SKM-1 (cell line): ENCODE measurements around the gene NETO1.
A peak's percentile ranks its signal among the peaks of the same experiment; 100 is the strongest.

Source experiments
- DNase-seq: peaks from one replicate; lab custom pipeline; 2025; ENCODE audit not compliant: unreplicated experiment; lab: John Stamatoyannopoulos, UW

NETO1 gene

DNA sequence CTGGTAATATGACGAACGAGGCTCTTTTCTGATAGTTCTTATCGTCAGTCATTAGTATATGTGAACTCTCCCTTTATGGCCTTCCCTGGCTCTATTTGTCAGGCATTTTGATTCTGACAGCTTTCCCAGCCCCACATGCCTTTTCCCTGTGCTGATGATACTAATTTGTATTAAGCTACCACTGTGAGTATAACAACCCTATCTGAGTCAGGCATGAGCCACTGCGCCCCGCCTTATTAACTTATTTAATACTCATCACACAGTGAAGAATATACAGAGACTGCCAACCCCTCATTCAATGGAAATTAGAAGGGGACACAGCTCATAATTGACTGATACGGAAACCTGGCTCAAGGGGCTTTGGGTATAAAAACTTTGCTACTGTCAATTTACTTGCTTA is 140.0 kb downstream of the NETO1 start:
- DNase-seq, result no peak

DNA sequence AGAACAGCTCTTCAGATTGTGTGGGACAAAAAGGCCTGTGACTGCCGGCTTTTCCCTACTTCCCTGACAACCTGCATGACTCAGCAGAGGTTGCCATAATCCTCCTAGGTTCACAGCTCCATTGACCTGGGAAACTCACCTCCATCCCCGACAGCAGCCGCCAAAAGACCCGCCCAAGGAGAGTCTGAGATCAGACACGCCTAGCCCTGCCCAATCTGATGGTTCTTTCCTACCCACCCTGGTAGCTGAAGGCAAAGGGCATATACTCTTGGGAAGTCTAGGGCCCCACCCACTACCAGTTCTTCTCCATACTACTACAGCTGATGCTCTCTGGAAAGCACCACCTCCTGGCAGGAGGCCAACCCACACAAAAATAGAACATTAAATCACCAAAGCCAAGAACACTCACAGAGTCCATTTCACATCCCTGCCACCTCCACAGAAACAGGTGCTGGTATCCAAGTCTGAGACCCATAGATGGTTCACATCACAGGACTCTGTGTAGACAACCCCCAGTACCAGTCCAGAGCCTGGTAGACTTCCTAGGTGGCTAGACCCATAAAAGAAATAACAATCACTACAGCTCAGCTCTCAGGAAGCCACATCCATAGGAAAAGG is 140.6 kb downstream of the NETO1 start:
- DNase-seq, result no peak

DNA sequence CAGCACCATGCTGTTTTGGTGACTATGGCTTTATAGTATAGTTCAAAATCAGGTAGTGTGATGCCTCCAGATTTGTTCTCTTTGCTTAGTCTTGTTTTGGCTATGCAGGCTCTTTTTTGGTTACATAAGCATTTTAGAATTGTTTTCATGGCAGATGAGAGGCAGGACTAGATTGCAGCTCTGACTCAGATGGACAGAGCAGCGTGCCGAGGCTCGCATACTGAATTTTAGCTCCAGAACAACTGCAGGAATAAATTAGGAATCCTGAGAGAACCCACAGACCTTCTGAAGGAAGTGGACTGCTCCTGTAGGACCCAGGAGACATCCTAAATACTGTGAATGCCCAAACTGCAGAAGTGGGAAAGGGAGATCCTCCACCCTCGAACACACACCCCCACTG is 141.6 kb downstream of the NETO1 start:
- DNase-seq, result no peak

DNA sequence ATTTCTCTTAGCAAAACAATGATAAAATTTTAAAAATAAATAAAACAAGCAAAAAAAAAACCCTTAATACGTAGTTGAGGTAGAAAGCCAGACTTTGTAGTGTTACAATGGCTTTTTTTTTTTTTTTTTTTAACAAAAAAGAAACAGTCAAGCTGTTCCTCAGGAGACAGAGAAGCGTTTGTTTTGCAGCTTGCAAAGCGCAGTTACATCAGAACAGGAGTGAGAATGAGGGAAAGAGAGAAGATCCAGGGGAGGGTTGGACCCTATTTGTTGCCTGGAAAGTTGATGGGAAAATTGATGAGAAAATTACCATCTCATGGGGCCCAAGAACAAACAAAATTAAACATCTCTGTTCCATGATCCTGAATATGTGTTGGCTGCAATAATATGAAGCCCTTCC is 146.5 kb downstream of the NETO1 start:
- no peak for DNase-seq

DNA sequence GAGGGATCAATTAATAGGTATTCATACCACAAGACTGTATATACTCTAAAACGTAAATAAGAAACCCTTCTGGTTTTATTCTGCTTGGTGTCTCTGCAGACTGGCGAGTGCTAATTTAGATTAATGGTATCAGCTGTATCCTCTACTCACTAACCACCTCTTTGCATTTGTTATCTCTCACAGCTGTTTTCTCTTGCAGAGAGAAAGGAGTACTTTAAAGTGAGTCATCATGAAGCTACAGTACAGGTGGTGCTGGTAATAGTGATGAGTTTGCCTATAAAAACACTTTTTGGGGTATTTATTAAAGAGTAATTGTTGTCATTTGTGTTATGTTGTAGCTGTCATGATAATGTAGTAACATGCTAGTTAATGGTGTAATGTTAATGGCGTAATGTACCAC is 147.7 kb downstream of the NETO1 start:
- no peak for DNase-seq

DNA sequence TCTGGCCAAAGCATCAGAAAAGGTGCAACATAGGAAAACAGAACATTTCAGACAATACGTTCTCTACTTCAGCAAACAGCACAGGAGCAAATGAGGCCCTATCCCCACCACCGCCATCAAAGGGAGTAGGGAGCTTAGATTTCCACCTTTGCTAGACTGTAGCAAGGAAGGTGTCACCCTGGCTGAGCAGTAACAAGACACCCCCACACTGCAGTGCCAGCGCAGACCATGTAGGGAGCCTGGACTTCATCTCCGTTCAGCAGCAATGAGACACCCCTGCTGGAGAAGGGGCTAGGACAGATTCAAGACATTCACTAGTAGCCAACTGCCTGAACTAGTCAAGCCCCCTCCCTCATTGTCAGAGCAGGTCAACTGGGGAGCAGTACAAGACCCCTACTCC is 163.6 kb downstream of the NETO1 start:
- DNase-seq, result no peak

DNA sequence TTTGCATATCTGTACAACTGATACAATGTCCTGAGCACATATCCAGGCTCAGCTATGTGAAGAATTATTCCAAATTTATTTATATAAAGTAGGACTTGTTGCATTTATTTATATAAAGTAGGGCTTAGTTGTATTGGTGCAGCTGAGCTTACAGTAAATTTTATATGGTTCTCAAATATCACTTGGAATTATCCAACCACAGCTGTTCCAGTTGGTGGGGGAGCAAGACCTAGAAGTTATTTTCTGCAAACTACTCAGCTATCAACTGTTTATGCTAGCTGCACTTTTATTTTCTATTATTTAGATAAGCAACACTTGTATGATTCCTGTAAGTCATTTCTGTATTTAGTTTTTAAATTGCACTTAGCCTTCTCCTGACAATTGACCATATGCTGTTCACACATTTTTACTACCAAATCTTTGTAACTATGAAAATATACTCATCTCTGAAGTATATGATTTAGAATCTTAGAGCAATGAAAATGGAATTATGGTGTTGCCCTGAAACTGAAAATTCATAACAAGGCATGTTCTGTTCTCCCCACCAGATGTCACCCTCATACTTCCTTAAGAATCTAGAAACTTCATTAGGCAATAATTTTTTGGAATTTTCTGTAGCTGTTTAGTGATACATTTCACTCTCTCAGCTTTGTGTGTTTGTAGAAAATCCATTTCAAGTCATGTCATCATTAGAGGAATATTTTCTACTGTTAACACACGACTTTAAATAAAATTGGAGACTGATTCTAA is 166.7 kb downstream of the NETO1 start:
- DNase-seq, result peak; percentile 3

DNA sequence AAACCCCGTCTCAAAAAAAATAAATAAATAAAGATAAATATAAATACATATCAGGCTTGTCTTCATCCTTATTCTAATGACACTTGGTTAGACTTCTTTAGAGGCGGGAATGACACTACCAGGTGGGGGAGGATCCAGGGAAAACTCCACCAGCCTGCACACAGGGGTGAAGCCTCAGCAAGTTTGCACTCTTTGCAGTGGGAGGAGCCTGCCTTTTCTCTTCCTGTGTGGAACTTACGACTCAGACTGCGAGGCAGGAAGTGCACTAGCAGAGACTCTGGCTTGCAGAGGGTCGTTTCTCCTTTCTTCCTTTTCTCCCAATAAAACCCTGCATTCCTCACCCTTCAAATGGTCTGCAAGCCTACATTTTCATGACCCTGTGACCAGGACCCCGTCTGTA is 170.1 kb downstream of the NETO1 start:
- no peak for DNase-seq

DNA sequence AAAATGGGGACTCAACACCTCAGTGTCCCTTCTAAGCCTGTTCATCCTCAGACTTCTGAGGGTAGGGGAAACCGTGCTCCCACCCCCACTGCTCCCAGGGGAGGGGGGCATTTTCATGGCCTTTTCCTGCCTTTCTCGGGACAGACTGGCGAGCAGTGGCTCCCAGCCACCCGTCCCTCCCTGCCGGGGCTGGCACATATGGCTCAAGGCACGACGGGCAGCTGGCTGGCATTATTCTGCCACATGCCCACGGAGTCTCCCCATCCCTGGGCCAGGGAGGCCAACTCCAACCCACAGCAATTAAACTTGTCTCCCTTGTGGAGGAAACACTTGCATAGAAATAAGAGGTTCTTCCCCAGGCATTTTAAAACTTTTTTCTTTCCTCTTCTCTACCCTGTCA is 175.2 kb downstream of the NETO1 start:
- DNase-seq, result no peak
